Non-pigmented ciliary epithelial cell (primary cell): ENCODE data around the gene NFATC1.

Source experiments
- DNase-seq: peaks from one replicate; pipeline ENCODE4 v3.0.0-alpha.2; 2010; ENCODE audit warnings: low read depth

NFATC1 gene

GRCh38 chr18:79440316-79441110 is 44.8 kb downstream of the NFATC1 start:
- DNase-seq, result no peak

GRCh38 chr18:79441420-79441819 is 45.7 kb downstream of the NFATC1 start:
- no peak for DNase-seq

DNA sequence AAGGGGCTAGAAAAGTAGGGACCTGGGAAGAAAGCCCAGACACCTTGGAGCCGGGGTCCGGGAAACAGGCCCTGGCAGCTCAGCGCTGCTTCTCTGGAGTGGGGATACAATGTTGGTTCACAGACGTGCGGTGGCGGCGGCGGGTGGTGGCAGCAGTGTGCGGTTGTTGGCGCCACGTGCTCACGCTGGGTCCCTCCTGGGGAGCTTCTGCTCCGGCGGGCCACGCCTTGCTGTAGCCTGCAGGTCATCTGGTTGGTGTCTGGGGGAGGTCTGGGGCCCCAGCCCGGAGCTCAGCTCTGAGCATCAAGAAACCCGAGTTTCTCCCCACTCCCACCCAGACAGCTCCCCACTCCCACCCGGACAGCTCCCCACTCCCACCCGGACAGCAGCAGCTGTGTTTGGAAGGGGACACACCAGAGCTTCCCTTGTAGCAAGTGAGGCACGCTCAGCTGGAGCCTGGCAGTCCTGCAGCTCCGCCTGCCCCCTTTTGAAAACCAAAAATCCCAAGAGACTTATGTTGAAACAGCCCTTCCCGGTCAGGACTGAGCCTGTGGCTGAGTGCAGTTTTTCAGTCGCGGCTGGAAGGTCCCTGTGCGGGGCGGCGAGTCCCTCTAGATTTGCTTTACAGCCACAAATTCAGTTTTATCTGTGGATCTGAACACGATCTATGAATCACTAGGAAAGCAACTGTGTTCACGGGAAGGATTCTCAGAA is 46.9 kb downstream of the NFATC1 start:
- no peak for DNase-seq

- DNase-seq, result no peak
Observed at GRCh38 chr18:79445221-79445620, 49.5 kb downstream of the NFATC1 start.

GRCh38 chr18:79445696-79446561 is 50.2 kb downstream of the NFATC1 start:
- DNase-seq, result no peak

DNA sequence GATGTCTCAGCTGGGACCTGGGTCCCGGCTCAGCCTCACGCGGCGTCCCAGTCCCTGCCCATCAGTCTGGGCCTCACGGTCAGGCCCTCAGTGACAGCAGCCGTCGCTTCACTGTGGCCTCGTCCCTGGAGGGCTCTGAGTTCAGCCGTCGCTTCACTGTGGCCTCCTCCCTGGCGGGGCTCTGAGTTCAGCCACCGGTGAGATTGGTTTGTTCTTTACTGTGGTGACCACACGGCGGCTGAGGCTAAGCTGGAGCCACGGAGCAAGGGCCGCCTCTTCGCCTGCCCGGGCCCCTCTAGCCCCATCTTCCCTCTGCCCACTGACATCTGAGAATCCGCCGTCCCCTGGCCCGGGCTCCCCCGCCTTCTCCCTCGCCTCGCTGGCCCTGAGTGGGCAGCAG is 51.2 kb downstream of the NFATC1 start:
- no peak for DNase-seq

- DNase-seq, result no peak
Observed at GRCh38 chr18:79447703-79448367, 52.1 kb downstream of the NFATC1 start.

GRCh38 chr18:79448621-79449020 is 52.9 kb downstream of the NFATC1 start:
- no peak for DNase-seq

GRCh38 chr18:79449551-79450288 is 54.0 kb downstream of the NFATC1 start:
- no peak for DNase-seq

DNA sequence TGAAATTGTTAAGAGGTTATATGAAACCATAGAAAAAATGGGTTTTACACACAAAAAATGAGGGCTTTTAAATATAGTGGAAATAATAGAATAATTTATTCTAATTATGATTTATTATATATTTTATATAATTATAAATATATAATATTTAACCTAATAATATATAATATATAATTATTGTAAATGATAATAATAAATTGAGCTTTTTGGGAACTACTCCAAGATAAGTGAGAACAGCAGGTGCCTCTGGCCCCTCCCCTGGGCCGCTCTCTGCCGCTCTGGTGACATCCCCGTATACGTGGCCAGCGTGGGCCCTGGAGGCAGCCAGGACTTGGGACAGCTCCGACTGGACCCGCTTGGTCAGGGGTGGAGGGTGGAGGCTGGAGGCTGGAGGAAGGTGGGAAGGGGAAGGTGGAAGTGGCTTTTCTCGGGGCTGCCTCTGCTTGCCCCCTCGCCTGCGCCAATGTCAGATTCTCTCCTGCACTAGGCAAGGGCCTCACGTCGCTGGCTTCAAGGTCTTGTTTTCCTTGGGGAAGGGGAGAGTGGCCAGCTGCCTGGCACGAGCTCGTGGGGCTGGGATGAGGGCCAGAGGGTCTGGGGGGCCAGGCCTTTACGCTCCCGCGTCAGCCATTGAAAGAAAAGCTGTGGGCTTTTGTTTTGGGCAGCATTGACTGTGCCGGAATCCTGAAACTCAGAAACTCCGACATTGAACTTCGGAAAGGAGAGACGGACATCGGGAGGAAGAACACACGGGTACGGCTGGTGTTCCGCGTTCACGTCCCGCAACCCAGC is 54.8 kb downstream of the NFATC1 start:
- no peak for DNase-seq

- DNase-seq, result no peak
Observed at GRCh38 chr18:79451237-79452125, 55.8 kb downstream of the NFATC1 start.

- no peak for DNase-seq
Observed at GRCh38 chr18:79452190-79452990, 56.7 kb downstream of the NFATC1 start.

DNA sequence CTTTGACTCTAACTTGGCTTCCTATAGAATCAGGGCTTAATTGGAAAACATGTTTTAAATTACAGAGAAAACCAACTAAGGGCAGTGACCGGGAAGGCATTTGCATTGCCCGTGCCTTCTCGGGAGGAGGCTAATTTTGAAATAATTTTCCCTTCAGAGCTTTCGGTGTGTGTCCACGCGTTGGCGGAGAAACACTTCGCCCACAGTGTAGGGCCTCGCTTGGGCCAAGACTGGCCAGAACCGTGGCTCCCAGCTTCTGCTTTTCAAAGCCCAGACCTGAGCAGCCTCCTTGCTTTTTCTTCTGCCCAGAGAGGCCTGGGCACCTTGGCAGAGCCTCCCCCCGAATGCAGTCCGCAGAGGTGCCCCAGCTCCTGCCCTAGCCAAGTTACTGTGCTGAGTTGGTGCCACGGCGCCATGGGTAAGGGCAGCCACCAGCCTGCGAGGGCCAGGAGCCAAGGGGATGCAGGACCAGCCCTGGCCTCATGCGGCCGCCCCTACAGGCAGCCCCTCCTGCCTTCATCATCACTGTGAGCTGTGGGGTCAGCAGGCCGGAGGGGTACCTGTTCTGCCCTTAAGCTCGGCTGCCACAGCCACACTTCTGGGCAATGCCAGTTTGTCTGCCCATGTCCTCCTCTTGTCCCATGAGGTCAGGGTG is 57.4 kb downstream of the NFATC1 start:
- no peak for DNase-seq

DNA sequence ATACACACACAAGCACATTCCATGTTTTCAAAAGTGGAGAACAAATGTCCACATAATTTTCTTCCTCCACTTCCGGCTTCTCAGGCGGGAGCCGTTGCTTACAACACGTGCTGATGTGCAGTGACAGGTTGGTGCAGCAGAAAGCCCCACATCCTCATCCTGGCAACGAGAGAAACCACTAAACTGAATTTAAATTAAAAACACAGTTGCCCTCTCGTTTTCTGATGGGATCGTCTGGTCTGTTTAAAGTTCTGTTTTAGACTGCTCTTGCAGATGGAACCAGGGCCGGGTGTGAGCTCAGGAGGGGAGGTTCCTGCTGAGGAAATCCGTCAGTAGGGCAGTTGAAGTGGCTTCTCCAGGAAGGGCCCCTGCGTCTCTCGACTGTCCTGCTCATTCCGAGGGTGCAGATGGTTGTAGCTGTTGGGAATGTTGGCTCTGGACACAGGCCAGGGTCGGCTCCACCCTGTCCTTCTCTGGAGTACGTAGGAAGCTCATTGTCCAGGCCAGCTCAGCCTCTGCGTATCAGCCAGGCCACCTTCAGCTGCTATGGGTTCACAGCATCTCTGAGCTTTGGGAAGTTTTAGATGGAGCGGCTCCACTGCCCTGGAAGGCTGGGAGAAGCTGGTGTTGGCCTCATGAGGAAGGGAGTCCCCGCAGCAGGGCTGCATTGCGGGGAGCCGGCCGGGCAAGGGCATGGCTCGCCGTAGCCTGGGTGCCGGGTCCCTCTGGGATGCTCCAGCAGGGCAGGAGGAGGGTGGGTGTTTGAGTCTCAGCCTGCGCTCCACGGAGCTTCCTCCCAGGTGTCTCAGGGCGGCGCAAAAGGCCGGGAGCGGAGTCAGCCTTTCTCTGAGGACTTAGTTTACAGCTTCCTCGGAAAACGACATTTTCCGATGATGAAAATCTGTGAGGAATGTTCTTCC is 58.3 kb downstream of the NFATC1 start:
- no peak for DNase-seq

- no peak for DNase-seq
Observed at GRCh38 chr18:79455261-79455660, 59.5 kb downstream of the NFATC1 start.

GRCh38 chr18:79456105-79456980 is 60.6 kb downstream of the NFATC1 start:
- DNase-seq, result no peak
